Esophagus (tissue), 2 donors: ENCODE data around the gene PSMB1. TPM values are rescaled to one million over a fixed set of nuclear protein-coding genes. Genes with fewer than 3 reads are reported as not detected.
"Not testable (repeated sequence)": the region's sequence is repeated elsewhere in the genome, so short reads cannot be mapped to it uniquely, and the experiment has no call there.

Source experiments
- H3K27ac ChIP-seq, 2 donors: one replicate each; pipeline ENCODE4 v1.5.1; 2013; ENCODE audit warnings: low read depth in 2 of 2, mild to moderate bottlenecking in 2 of 2, inconsistent platforms in 1 of 2, low read length in 1 of 2, moderate library complexity in 1 of 2
- H3K27me3 ChIP-seq, 2 donors: one replicate each; pipeline ENCODE4 v1.6.1; 2013; ENCODE audit warnings: low read length in 2 of 2, control low read depth in 1 of 2, mild to moderate bottlenecking in 1 of 2; ENCODE audit not compliant: insufficient read depth in 2 of 2, control insufficient read depth in 1 of 2
- H3K36me3 ChIP-seq, 2 donors: one replicate each; pipeline ENCODE4 v1.6.1; 2013; ENCODE audit warnings: low read length in 1 of 2; ENCODE audit not compliant: control insufficient read depth in 2 of 2, insufficient read depth in 2 of 2
- H3K4me1 ChIP-seq, 2 donors: one replicate each; pipeline ENCODE4 v1.6.1; 2013; ENCODE audit warnings: low read length in 1 of 2; ENCODE audit not compliant: control insufficient read depth in 2 of 2, insufficient read depth in 2 of 2
- H3K4me3 ChIP-seq, 2 donors: one replicate each; pipeline ENCODE4 v1.5.1; 2013; ENCODE audit warnings: low read length in 2 of 2, mild to moderate bottlenecking in 2 of 2, low read depth in 1 of 2, moderate library complexity in 1 of 2
- H3K9me3 ChIP-seq, 2 donors: one replicate each; pipeline ENCODE4 v1.6.1; 2013; ENCODE audit warnings: mild to moderate bottlenecking in 2 of 2, low read depth in 1 of 2, low read length in 1 of 2, moderate library complexity in 1 of 2; ENCODE audit not compliant: control insufficient read depth in 2 of 2, insufficient read depth in 1 of 2
- WGBS, 2 donors: extraction: QIAGEN DNeasy Blood & Tissue Kit; methylation state at CpG; one replicate each; pipeline ENCODE4 v1.1.7; 2013; 5-methylcytosine and 5-hydroxymethylcytosine counted together
- polyA plus RNA-seq, 2 donors: library from polyadenylated mRNA; stranded (reverse); fragments of 200-250 nt; gene quantifications; one replicate each; pipeline ENCODE4 v1.2.3, GENCODE V29; 2013
- donor health status: healthy with polysubstance abuse.
- donor health status: Bipolar disorder and iron deficiency.

The PSMB1 gene
- polyA plus RNA-seq, 2 donors: 138 to 228 TPM

GRCh38 chr6:170523256-170524171, 29.6 kb downstream of the PSMB1 start:
- Histone ChIP-seq H3K27ac (no peak overlapping the region), H3K4me3 (no peak overlapping the region), H3K9me3 (no peaks in the 10 kb centered on the region), H3K36me3 (no peaks in the 10 kb centered on the region), H3K27me3 (no peaks in the 10 kb centered on the region), H3K4me1 (no peaks in the 10 kb centered on the region)
- WGBS, 2 donors: 70 to 73% methylated on average over 9 of the region's 9 CpGs

- Histone ChIP-seq H3K4me3 (no peak overlapping the region), H3K27me3 (no peaks in the 10 kb centered on the region), H3K27ac (no peak overlapping the region), H3K9me3 (no peaks in the 10 kb centered on the region), H3K36me3 (no peaks in the 10 kb centered on the region), H3K4me1 (no peaks in the 10 kb centered on the region)
- WGBS, 2 donors: 81 to 86% methylated on average over 10 of the region's 10 CpGs
Observed at GRCh38 chr6:170522565-170523183, 30.4 kb downstream of the PSMB1 start.

GRCh38 chr6:170516783-170517616, 36.1 kb downstream of the PSMB1 start:
- no peak overlapping the region for H3K27ac ChIP-seq
- no peaks in the 10 kb centered on the region for H3K27me3 ChIP-seq
- no peak overlapping the region for H3K4me3 ChIP-seq
- no peaks in the 10 kb centered on the region for H3K9me3 ChIP-seq
- H3K4me1 ChIP-seq: peaks cover 0 to 4% of the 10 kb centered on the region in 2 donors
- H3K36me3 ChIP-seq: no peaks in the 10 kb centered on the region
- 0 to 1% methylated on average over 4 of the region's 4 CpGs for WGBS, 2 donors

GRCh38 chr6:170514908-170515307, 38.2 kb downstream of the PSMB1 start:
- Histone ChIP-seq H3K27ac (no peak overlapping the region), H3K9me3 (no peaks in the 10 kb centered on the region), H3K36me3 (no peaks in the 10 kb centered on the region), H3K27me3 (no peaks in the 10 kb centered on the region), H3K4me3 (no peak overlapping the region), H3K4me1 (peaks cover 0 to 4% of the 10 kb centered on the region in 2 donors)
- WGBS, 2 donors: 76 to 82% methylated on average over 1 of the region's 1 CpG

GRCh38 chr6:170512249-170512648, 40.9 kb downstream of the PSMB1 start:
- no peaks in the 10 kb centered on the region for H3K36me3 ChIP-seq
- 69 to 77% methylated on average over 4 of the region's 4 CpGs for WGBS, 2 donors

GRCh38 chr6:170510631-170511030, 42.5 kb downstream of the PSMB1 start:
- 94 to 95% methylated on average over 20 of the region's 20 CpGs for WGBS, 2 donors
- no peaks in the 10 kb centered on the region for H3K36me3 ChIP-seq
- H3K27me3 ChIP-seq: no peaks in the 10 kb centered on the region
- H3K4me3 ChIP-seq: no peak overlapping the region
- no peak overlapping the region for H3K27ac ChIP-seq
- H3K4me1 ChIP-seq: peaks cover 0 to 4% of the 10 kb centered on the region in 2 donors
- no peaks in the 10 kb centered on the region for H3K9me3 ChIP-seq

More at GRCh38 chr6:170512249-170512648, 40.9 kb downstream of the PSMB1 start:
- Histone ChIP-seq H3K4me3 (no peak overlapping the region), H3K27me3 (no peaks in the 10 kb centered on the region), H3K9me3 (no peaks in the 10 kb centered on the region), H3K4me1 (peaks cover 0 to 4% of the 10 kb centered on the region in 2 donors), H3K27ac (no peak overlapping the region)

GRCh38 chr6:170509723-170510018, 43.4 kb downstream of the PSMB1 start:
- H3K27ac ChIP-seq: no peak overlapping the region
- 85 to 86% methylated on average over 3 of the region's 3 CpGs for WGBS, 2 donors
- peaks cover 0 to 4% of the 10 kb centered on the region in 2 donors for H3K4me1 ChIP-seq
- H3K36me3 ChIP-seq: no peaks in the 10 kb centered on the region
- H3K9me3 ChIP-seq: no peaks in the 10 kb centered on the region
- no peaks in the 10 kb centered on the region for H3K27me3 ChIP-seq
- no peak overlapping the region for H3K4me3 ChIP-seq

GRCh38 chr6:170508892-170509722, 44.0 kb downstream of the PSMB1 start:
- not testable (repeated sequence) for H3K4me3 ChIP-seq, H3K9me3 ChIP-seq, H3K27me3 ChIP-seq, H3K4me1 ChIP-seq, H3K27ac ChIP-seq, H3K36me3 ChIP-seq
- 81 to 83% methylated on average over 5 of the region's 5 CpGs for WGBS, 2 donors

- H3K27me3 ChIP-seq, H3K4me1 ChIP-seq, H3K9me3 ChIP-seq, H3K27ac ChIP-seq, H3K36me3 ChIP-seq, H3K4me3 ChIP-seq: not testable (repeated sequence)
- 86 to 100% methylated on average over 1 of the region's 1 CpG for WGBS, 2 donors
Observed at GRCh38 chr6:170508275-170508674, 44.8 kb downstream of the PSMB1 start.
